ENCODE measurements around the gene DOCK6.

The DOCK6 gene

GRCh38 chr19:11208561-11209471 lies 53.5 kb downstream of the DOCK6 start:
- H3K36me3 Mint-ChIP-seq (ENCODE audit: low read depth): peaks cover 8% of the 10 kb centered on the region
- H3K27ac Mint-ChIP-seq: no peak overlapping the region
- no peak overlapping the region for H3K4me3 Mint-ChIP-seq
- peaks cover 9% of the 10 kb centered on the region for H3K9me3 Mint-ChIP-seq
- intact Hi-C loops (cut with micrococcal nuclease): no loop called here
- H3K4me1 Mint-ChIP-seq (ENCODE audit: low read depth): peaks cover 17% of the 10 kb centered on the region
- H3K27me3 Mint-ChIP-seq: peaks cover 10% of the 10 kb centered on the region

GRCh38 chr19:11205939-11206570 lies 56.3 kb downstream of the DOCK6 start:
- Mint-ChIP-seq H3K9me3 (peaks cover 9% of the 10 kb centered on the region), H3K4me1 (ENCODE audit: low read depth) (peaks cover 30% of the 10 kb centered on the region), H3K27me3 (peaks cover 17% of the 10 kb centered on the region), H3K27ac (no peak overlapping the region), H3K4me3 (no peak overlapping the region), H3K36me3 (ENCODE audit: low read depth) (peaks cover 8% of the 10 kb centered on the region)
- intact Hi-C loops (cut with micrococcal nuclease): no loop called here

DNA sequence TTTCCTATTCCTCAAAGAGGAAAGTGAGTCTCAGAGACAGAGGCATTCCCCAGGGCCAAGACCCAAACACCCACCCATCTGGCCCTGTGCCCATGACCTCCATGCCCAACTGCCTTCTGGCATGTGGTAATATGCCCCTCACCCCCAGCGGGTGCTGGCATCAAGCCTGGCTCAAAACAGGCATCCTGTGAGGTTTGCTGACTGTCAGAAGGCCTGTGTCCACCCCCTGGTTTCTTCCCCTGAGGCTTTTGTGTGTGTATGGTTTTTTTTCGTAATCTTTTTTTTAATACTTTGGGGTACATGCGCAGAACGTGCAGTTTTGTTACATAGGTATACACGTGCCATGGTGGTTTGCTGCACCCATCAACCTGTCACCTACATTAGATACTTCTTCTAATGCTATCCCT lies 57.4 kb downstream of the DOCK6 start:
- H3K4me3 Mint-ChIP-seq: no peak overlapping the region
- intact Hi-C loops (cut with micrococcal nuclease): loop anchor here (5.0 kb wide), 1 partner anchor 168 kb away; no protein-coding TSS in a partner anchor
- H3K27me3 Mint-ChIP-seq: peaks cover 16% of the 10 kb centered on the region
- H3K27ac Mint-ChIP-seq: no peak overlapping the region
- no peaks in the 10 kb centered on the region for H3K9me3 Mint-ChIP-seq
- H3K4me1 Mint-ChIP-seq (ENCODE audit: low read depth): peaks cover 19% of the 10 kb centered on the region
- H3K36me3 Mint-ChIP-seq (ENCODE audit: low read depth): no peaks in the 10 kb centered on the region

DNA sequence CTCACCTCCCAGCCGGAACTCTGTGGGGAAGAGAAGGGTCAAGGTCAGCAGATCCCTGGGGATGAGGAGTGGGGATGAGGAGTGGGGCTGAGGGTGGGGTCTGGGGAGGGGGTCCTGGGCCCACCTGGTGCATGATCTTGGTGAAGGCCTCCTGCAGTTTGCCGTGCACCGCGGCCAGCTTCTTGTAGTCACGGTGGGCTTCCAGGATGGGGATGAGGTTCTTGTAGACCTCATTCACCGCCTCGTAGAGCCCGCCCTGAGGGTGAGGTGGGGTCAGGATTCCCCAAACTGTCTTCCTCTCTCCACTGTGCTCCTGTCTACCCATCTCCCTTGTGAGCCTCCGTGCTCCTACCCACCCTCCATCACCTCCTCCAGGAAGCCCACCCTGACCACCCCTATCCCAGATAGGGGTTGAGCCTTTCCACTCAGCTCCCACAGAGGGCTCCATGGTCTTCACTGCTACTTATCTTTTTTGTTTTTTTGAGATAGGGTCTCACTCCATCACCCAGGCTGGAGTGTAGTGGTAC lies 58.2 kb downstream of the DOCK6 start:
- intact Hi-C loops (cut with micrococcal nuclease): loop anchor here (5.0 kb wide), 1 partner anchor 167 kb away; no protein-coding TSS in a partner anchor
- Mint-ChIP-seq H3K4me1 (ENCODE audit: low read depth) (peaks cover 18% of the 10 kb centered on the region), H3K36me3 (ENCODE audit: low read depth) (no peaks in the 10 kb centered on the region), H3K4me3 (no peak overlapping the region), H3K9me3 (no peaks in the 10 kb centered on the region), H3K27me3 (peaks cover 21% of the 10 kb centered on the region), H3K27ac (no peak overlapping the region)

DNA sequence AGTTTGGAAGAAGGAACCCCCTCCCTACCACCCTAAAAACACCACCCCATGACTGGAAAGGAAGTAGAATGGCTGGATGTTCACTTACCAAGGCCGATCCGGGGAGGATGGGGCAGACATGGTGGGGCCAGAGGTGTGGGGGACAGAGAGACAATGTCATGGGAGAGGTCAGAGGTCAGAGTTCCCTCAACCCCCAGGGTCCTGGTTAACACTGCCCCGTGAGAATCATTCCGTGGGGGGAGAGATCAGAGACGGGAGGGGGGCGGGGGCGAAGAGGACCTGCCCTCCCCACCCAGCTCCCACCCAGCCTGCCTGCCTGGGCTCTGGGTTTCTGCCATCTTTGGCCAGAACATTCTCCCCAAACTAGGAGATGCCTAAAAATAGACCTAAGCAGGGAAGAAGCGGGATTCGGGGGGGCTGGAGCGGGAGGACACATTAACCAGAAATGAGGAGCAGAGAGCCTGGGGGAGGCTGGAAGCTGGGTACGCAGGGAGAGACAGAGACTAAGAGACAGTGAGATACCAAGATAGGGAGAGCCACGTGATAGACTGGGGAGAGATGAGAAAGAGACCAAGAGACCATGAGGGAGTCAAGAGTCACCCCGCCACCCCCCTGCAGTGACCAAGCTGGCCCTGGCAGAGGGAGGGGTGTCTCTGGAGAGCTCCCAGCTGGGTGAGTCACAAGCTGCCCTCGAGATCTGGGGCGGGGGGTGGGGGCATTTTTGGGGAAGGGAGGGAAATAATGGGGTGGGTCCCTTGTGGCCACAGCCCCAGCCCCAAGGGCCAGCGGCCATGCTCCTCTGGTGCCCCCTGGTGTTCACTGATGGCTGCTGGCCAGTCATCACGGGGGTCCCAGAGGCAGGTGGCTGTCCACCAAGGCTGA lies 58.9 kb downstream of the DOCK6 start:
- Mint-ChIP-seq H3K4me3 (no peak overlapping the region), H3K4me1 (ENCODE audit: low read depth) (peaks cover 18% of the 10 kb centered on the region), H3K36me3 (ENCODE audit: low read depth) (no peaks in the 10 kb centered on the region), H3K27ac (no peak overlapping the region), H3K9me3 (no peaks in the 10 kb centered on the region), H3K27me3 (peaks cover 23% of the 10 kb centered on the region)
- intact Hi-C loops (cut with micrococcal nuclease): loop anchor here (1.0 to 5.0 kb wide), 2 partner anchors 66 to 166 kb away; no protein-coding TSS in a partner anchor

GRCh38 chr19:11202488-11203193 lies 59.7 kb downstream of the DOCK6 start:
- peaks cover 23% of the 10 kb centered on the region for H3K27me3 Mint-ChIP-seq
- no peaks in the 10 kb centered on the region for H3K9me3 Mint-ChIP-seq
- no peak overlapping the region for H3K27ac Mint-ChIP-seq
- H3K4me1 Mint-ChIP-seq (ENCODE audit: low read depth): peaks cover 18% of the 10 kb centered on the region
- intact Hi-C loops (cut with micrococcal nuclease): loop anchor here (1.0 to 5.0 kb wide), 2 partner anchors 65 to 165 kb away; no protein-coding TSS in a partner anchor
- no peaks in the 10 kb centered on the region for H3K36me3 Mint-ChIP-seq (ENCODE audit: low read depth)
- no peak overlapping the region for H3K4me3 Mint-ChIP-seq

DNA sequence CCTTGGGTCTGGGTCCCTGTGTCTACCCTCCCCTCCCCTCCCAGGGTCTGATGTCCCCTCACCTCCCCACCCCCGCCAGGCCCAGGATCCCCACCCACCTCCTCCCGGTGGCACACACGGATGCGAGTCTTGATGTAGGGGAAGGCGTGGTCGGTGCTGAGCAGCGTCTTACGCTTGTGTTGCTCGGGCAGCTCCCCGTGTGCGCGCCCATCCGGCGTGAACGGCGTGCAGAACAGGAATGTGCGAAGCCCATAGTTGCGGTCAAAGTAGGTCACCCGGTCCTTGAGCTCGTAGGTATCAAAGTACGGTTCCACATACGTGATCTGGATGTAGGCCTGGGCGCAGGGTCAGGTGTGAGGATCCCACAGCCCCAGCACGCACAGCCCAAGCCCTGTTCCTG lies 60.5 kb downstream of the DOCK6 start:
- no peaks in the 10 kb centered on the region for H3K9me3 Mint-ChIP-seq
- no peaks in the 10 kb centered on the region for H3K36me3 Mint-ChIP-seq (ENCODE audit: low read depth)
- H3K4me3 Mint-ChIP-seq: no peak overlapping the region
- intact Hi-C loops (cut with micrococcal nuclease): loop anchor here (5.0 kb wide), 1 partner anchor 164 kb away; no protein-coding TSS in a partner anchor
- H3K27me3 Mint-ChIP-seq: peaks cover 28% of the 10 kb centered on the region
- H3K4me1 Mint-ChIP-seq (ENCODE audit: low read depth): peaks cover 24% of the 10 kb centered on the region
- no peak overlapping the region for H3K27ac Mint-ChIP-seq

GRCh38 chr19:11200931-11201330 lies 61.4 kb downstream of the DOCK6 start:
- H3K4me3 Mint-ChIP-seq: no peak overlapping the region
- intact Hi-C loops (cut with micrococcal nuclease): loop anchor here (5.0 kb wide), 1 partner anchor 164 kb away; no protein-coding TSS in a partner anchor
- H3K9me3 Mint-ChIP-seq: no peaks in the 10 kb centered on the region
- no peaks in the 10 kb centered on the region for H3K36me3 Mint-ChIP-seq (ENCODE audit: low read depth)
- H3K4me1 Mint-ChIP-seq (ENCODE audit: low read depth): peaks cover 30% of the 10 kb centered on the region
- no peak overlapping the region for H3K27ac Mint-ChIP-seq
- peaks cover 36% of the 10 kb centered on the region for H3K27me3 Mint-ChIP-seq

DNA sequence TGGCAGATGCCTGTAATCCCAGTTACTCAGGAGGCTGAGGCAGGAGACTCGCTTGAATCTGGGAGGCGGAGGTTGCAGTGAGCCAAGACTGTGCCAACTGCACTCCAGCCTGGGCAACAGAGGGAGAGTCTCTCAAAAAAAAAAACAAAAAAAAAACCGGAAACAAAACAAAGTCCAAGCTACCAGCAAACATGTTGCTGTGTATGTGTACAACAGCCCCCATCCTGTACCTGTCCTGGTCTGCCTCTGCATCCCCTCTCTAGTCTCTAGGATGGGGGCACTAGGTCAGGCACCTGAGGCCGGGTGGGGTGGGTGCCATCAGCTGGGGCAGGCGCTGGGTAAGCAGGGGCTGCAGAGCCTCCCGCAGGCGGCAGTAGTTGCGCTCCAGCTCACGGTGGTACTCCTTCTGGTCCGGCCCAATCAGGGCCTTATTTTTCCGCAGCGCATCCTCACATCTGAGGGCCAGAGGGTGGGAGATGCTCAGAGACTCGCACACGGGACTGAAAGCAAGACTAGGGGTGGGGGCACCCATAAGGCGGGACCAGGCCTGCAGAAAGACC lies 62.2 kb downstream of the DOCK6 start:
- peaks cover 39% of the 10 kb centered on the region for H3K27me3 Mint-ChIP-seq
- no peaks in the 10 kb centered on the region for H3K9me3 Mint-ChIP-seq
- intact Hi-C loops (cut with micrococcal nuclease): loop anchor here (5.0 kb wide), 1 partner anchor 163 kb away; no protein-coding TSS in a partner anchor
- H3K27ac Mint-ChIP-seq: no peak overlapping the region
- peaks cover 37% of the 10 kb centered on the region for H3K4me1 Mint-ChIP-seq (ENCODE audit: low read depth)
- H3K36me3 Mint-ChIP-seq (ENCODE audit: low read depth): no peaks in the 10 kb centered on the region
- no peak overlapping the region for H3K4me3 Mint-ChIP-seq

DNA sequence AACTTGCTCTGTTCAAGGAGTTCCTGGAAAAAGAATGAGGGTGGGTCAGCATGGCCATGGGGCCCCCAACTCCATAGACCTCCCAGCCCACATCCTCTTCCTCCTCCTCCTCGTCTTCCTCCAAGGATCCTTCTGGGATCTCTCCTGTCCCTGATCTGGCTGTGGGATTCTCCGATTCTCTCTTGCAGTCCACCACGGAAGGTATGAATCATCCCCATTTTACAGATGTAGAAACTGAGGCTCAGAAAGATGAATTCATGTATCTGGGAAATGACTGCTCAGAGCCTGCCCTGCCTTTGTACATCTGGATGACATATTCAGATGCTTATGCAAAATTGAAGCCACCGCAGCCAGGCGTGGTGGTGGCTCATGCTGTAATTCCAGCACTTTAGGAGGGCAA lies 62.8 kb downstream of the DOCK6 start:
- Mint-ChIP-seq H3K4me1 (ENCODE audit: low read depth) (peaks cover 43% of the 10 kb centered on the region), H3K4me3 (no peak overlapping the region), H3K36me3 (ENCODE audit: low read depth) (no peaks in the 10 kb centered on the region), H3K9me3 (no peaks in the 10 kb centered on the region), H3K27ac (no peak overlapping the region), H3K27me3 (peaks cover 36% of the 10 kb centered on the region)
- intact Hi-C loops (cut with micrococcal nuclease): no loop called here

DNA sequence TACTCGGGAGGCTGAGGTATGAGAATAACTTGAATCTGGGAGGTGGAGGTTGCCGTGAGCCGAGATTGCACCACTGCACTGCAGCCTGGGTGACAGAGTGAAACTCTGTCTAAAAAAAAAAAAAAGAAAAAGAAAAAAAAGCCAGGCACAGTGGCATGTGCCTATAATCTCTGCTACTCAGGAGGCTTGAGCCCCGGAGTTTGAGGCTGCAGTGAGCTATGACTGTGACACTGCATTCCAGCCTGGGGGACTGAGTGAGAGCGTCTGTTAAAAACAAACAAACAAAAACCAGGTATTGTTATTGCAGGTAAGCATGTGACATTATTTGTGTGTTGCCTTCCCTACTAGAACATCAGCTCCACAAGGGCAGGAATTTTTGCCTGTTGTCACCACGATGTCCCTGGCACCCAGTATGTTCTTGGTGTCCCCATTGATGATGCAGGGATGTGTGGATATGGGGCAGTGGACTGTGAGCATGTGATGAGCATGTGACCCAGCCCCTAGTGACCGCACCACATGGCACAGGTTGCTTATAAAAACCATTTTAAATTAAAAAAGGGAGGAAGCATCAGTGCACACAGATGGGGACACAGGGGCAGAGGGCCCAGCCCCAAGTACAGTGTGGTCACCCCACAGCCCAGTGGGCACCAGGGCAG lies 63.4 kb downstream of the DOCK6 start:
- H3K27ac Mint-ChIP-seq: no peak overlapping the region
- intact Hi-C loops (cut with micrococcal nuclease): no loop called here
- no peaks in the 10 kb centered on the region for H3K36me3 Mint-ChIP-seq (ENCODE audit: low read depth)
- no peak overlapping the region for H3K4me3 Mint-ChIP-seq
- peaks cover 36% of the 10 kb centered on the region for H3K27me3 Mint-ChIP-seq
- peaks cover 40% of the 10 kb centered on the region for H3K4me1 Mint-ChIP-seq (ENCODE audit: low read depth)
- no peaks in the 10 kb centered on the region for H3K9me3 Mint-ChIP-seq

- intact Hi-C loops (cut with micrococcal nuclease): no loop called here
- Mint-ChIP-seq H3K27ac (no peak overlapping the region), H3K36me3 (ENCODE audit: low read depth) (no peaks in the 10 kb centered on the region), H3K27me3 (peaks cover 30% of the 10 kb centered on the region), H3K9me3 (no peaks in the 10 kb centered on the region), H3K4me1 (ENCODE audit: low read depth) (peaks cover 33% of the 10 kb centered on the region), H3K4me3 (peak overlapping the region; percentile 73)
Measured at GRCh38 chr19:11198175-11198534, 64.2 kb downstream of the DOCK6 start.

Measured in dendritic cell treated with granulocyte-macrophage colony-stimulating factor and Interleukin-4, amounts not matched to agents 40 ng/mL and 50 ng/mL, for 4 days (primary cell).